ENCODE data around the gene OPTC.

Gene OPTC

GRCh38 chr1:203527013-203527412 is 33.1 kb downstream of the OPTC start (continued):
- TF ChIP-seq ZNF513 (tag by site-specific recombination; IDR thresholded peaks at IDR 0.05) (no peak), ZNF600 (tag by site-specific recombination; IDR thresholded peaks at IDR 0.05) (no peak), ZNF629 (tag by site-specific recombination; IDR thresholded peaks at IDR 0.05) (no peak), PRDM1 (tag by site-specific recombination; IDR thresholded peaks at IDR 0.05) (no peak), ZNF239 (tag by site-specific recombination; IDR thresholded peaks at IDR 0.05) (no peak), ZNF530 (tag by site-specific recombination; IDR thresholded peaks at IDR 0.05; ENCODE audit: low read depth) (no peak), ZNF274 (IDR thresholded peaks at IDR 0.05; ENCODE audit: low read length) (no peak), ZNF274 (tag by site-specific recombination; IDR thresholded peaks at IDR 0.05; ENCODE audit: borderline replicate concordance) (no peak), SETDB1 (IDR thresholded peaks at IDR 0.05; ENCODE audit: insufficient read length, low read length) (no peak), ZNF391 (tag by site-specific recombination; IDR thresholded peaks at IDR 0.05; ENCODE audit: borderline replicate concordance, low read depth) (no peak), ZNF785 (tag by site-specific recombination; IDR thresholded peaks at IDR 0.05) (no peak), ZSCAN23 (tag by site-specific recombination; IDR thresholded peaks at IDR 0.05) (0 out of 2 replicates have a peak, but pooled peaks have one; percentile 25), ZNF560 (tag by site-specific recombination; IDR thresholded peaks at IDR 0.05; ENCODE audit: borderline replicate concordance) (no peak), GFI1B (tag by site-specific recombination; IDR thresholded peaks at IDR 0.05) (no peak), ZNF266 (tag by site-specific recombination; IDR thresholded peaks at IDR 0.05; ENCODE audit: low read depth) (peak; percentile 13; the same call in 1 of the 2 replicates), ZNF157 (tag by site-specific recombination; IDR thresholded peaks at IDR 0.05) (0 out of 2 replicates have a peak, but pooled peaks have one; percentile 30), ZFHX2 (tag by site-specific recombination; conservative IDR thresholded peaks at IDR 0.05) (peak; percentile 100), ZNF521 (tag by site-specific recombination; IDR thresholded peaks at IDR 0.05) (no peak), SP3 (tag by site-specific recombination; IDR thresholded peaks at IDR 0.05) (no peak), ZNF529 (tag by site-specific recombination; IDR thresholded peaks at IDR 0.05; ENCODE audit: insufficient replicate concordance) (no peak), YY2 (tag by site-specific recombination; IDR thresholded peaks at IDR 0.05) (0 out of 2 replicates have a peak, but pooled peaks have one; percentile 14), ATF2 (tag by site-specific recombination; IDR thresholded peaks at IDR 0.05; ENCODE audit: low read depth) (no peak), ZNF211 (tag by site-specific recombination; IDR thresholded peaks at IDR 0.05; ENCODE audit: low read depth) (peak; percentile 13; the same call in 1 of the 2 replicates)
- TF ChIP-seq, protein P1, sequence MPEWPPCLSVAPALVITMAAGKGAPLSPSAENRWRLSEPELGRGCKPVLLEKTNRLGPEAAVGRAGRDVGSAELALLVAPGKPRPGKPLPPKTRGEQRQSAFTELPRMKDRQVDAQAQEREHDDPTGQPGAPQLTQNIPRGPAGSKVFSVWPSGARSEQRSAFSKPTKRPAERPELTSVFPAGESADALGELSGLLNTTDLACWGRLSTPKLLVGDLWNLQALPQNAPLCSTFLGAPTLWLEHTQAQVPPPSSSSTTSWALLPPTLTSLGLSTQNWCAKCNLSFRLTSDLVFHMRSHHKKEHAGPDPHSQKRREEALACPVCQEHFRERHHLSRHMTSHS (tag by site-specific recombination; IDR thresholded peaks at IDR 0.05), result peak; percentile 35; the same call in 1 of the 2 replicates
- TF ChIP-seq, protein P2, sequence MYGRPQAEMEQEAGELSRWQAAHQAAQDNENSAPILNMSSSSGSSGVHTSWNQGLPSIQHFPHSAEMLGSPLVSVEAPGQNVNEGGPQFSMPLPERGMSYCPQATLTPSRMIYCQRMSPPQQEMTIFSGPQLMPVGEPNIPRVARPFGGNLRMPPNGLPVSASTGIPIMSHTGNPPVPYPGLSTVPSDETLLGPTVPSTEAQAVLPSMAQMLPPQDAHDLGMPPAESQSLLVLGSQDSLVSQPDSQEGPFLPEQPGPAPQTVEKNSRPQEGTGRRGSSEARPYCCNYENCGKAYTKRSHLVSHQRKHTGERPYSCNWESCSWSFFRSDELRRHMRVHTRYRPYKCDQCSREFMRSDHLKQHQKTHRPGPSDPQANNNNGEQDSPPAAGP (tag by site-specific recombination; IDR thresholded peaks at IDR 0.05), result no peak
- TF ChIP-seq, protein P3, sequence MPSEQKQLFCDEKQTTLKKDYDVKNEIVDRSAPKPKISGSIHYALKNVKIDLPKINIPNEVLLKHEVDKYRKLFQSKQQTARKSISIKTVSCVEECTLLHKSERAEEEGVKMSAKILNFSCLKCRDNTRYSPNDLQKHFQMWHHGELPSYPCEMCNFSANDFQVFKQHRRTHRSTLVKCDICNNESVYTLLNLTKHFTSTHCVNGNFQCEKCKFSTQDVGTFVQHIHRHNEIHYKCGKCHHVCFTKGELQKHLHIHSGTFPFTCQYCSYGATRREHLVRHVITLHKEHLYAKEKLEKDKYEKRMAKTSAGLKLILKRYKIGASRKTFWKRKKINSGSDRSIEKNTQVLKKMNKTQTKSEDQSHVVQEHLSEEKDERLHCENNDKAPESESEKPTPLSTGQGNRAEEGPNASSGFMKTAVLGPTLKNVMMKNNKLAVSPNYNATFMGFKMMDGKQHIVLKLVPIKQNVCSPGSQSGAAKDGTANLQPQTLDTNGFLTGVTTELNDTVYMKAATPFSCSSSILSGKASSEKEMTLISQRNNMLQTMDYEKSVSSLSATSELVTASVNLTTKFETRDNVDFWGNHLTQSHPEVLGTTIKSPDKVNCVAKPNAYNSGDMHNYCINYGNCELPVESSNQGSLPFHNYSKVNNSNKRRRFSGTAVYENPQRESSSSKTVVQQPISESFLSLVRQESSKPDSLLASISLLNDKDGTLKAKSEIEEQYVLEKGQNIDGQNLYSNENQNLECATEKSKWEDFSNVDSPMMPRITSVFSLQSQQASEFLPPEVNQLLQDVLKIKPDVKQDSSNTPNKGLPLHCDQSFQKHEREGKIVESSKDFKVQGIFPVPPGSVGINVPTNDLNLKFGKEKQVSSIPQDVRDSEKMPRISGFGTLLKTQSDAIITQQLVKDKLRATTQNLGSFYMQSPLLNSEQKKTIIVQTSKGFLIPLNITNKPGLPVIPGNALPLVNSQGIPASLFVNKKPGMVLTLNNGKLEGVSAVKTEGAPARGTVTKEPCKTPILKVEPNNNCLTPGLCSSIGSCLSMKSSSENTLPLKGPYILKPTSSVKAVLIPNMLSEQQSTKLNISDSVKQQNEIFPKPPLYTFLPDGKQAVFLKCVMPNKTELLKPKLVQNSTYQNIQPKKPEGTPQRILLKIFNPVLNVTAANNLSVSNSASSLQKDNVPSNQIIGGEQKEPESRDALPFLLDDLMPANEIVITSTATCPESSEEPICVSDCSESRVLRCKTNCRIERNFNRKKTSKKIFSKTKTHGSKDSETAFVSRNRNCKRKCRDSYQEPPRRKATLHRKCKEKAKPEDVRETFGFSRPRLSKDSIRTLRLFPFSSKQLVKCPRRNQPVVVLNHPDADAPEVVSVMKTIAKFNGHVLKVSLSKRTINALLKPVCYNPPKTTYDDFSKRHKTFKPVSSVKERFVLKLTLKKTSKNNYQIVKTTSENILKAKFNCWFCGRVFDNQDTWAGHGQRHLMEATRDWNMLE (tag by site-specific recombination; conservative IDR thresholded peaks at IDR 0.05; ENCODE audit: low read depth), result no peak
- TF ChIP-seq, protein P4, sequence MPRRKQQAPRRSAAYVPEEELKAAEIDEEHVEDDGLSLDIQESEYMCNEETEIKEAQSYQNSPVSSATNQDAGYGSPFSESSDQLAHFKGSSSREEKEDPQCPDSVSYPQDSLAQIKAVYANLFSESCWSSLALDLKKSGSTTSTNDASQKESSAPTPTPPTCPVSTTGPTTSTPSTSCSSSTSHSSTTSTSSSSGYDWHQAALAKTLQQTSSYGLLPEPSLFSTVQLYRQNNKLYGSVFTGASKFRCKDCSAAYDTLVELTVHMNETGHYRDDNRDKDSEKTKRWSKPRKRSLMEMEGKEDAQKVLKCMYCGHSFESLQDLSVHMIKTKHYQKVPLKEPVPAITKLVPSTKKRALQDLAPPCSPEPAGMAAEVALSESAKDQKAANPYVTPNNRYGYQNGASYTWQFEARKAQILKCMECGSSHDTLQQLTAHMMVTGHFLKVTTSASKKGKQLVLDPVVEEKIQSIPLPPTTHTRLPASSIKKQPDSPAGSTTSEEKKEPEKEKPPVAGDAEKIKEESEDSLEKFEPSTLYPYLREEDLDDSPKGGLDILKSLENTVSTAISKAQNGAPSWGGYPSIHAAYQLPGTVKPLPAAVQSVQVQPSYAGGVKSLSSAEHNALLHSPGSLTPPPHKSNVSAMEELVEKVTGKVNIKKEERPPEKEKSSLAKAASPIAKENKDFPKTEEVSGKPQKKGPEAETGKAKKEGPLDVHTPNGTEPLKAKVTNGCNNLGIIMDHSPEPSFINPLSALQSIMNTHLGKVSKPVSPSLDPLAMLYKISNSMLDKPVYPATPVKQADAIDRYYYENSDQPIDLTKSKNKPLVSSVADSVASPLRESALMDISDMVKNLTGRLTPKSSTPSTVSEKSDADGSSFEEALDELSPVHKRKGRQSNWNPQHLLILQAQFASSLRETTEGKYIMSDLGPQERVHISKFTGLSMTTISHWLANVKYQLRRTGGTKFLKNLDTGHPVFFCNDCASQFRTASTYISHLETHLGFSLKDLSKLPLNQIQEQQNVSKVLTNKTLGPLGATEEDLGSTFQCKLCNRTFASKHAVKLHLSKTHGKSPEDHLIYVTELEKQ (tag by site-specific recombination; IDR thresholded peaks at IDR 0.05; ENCODE audit: borderline replicate concordance), result no peak
